ENCODE results near the gene USP10. TPM values are rescaled to one million over a fixed set of nuclear protein-coding genes. Genes with fewer than 3 reads are reported as not detected.
A peak's percentile ranks its signal among the peaks of the same experiment; 100 is the strongest.

The USP10 gene
- polyA plus RNA-seq, 1 donor = 66.5 TPM

DNA sequence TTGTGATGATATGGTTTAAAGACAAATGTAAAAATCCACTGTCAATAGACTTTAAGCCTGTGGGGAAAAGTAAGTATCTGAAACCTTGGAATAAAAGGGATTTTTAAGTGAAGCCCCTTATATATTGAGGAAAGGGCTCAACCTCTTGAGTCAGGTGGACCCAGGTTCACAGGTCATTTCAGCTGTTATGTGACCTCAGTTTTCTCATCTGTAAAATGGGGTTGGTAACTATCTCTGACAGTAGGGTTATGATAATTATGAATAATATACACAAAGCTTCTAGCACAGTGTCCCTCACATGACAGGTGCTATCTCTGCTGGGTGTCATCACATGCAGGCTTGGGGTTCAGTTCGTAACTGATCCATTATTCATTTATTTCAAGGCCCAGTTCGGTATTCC, 57.0 kb downstream of the USP10 start:
- no peak for DNase-seq
- no CpG with 5 or more reads among the region's 2 CpGs for WGBS (ENCODE audit: insufficient coverage, low lambda C conversion rate)
- H3K4me1 ChIP-seq (ENCODE audit: control insufficient read depth, insufficient read depth, low read length) = peaks cover 3% of the 10 kb centered on the region
- H3K27me3 ChIP-seq (ENCODE audit: control insufficient read depth, insufficient read depth, low read length) = no peaks in the 10 kb centered on the region
- H3K4me3 ChIP-seq (ENCODE audit: low read length) = no peak overlapping the region
- H3K36me3 ChIP-seq (ENCODE audit: control insufficient read depth, insufficient read depth, low read length) = peaks cover 23% of the 10 kb centered on the region
- H3K27ac ChIP-seq (ENCODE audit: low read length) = no peak overlapping the region
- no peaks in the 10 kb centered on the region for H3K9me3 ChIP-seq (ENCODE audit: control insufficient read depth, low read depth, low read length)

DNA sequence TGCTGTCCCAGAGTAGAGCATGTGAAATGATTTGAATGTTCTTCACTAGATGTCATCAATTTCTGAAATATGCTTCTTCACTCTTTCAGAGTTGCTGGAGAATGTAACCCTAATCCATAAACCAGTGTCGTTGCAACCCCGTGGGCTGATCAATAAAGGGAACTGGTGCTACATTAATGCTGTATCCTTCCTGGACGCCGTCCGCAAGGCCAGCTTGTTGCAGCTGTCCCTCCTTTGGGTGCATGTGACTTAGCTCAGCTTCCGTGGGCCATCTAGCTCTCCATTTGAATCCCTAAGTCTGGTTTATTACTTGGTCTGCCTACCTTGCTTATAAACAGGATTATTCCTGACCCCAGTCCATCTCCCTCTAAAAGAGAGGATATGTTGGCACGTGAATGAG, 58.8 kb downstream of the USP10 start:
- peak overlapping the region; percentile 45 for H3K27ac ChIP-seq (ENCODE audit: low read length)
- no peaks in the 10 kb centered on the region for H3K27me3 ChIP-seq (ENCODE audit: control insufficient read depth, insufficient read depth, low read length)
- H3K4me1 ChIP-seq (ENCODE audit: control insufficient read depth, insufficient read depth, low read length) = peaks cover 3% of the 10 kb centered on the region
- peak in 1 of 2 donors; percentile 25 for DNase-seq
- no peaks in the 10 kb centered on the region for H3K9me3 ChIP-seq (ENCODE audit: control insufficient read depth, low read depth, low read length)
- H3K4me3 ChIP-seq (ENCODE audit: low read length) = no peak overlapping the region
- WGBS (ENCODE audit: insufficient coverage, low lambda C conversion rate) = no CpG with 5 or more reads among the region's 7 CpGs
- H3K36me3 ChIP-seq (ENCODE audit: control insufficient read depth, insufficient read depth, low read length) = peaks cover 31% of the 10 kb centered on the region

DNA sequence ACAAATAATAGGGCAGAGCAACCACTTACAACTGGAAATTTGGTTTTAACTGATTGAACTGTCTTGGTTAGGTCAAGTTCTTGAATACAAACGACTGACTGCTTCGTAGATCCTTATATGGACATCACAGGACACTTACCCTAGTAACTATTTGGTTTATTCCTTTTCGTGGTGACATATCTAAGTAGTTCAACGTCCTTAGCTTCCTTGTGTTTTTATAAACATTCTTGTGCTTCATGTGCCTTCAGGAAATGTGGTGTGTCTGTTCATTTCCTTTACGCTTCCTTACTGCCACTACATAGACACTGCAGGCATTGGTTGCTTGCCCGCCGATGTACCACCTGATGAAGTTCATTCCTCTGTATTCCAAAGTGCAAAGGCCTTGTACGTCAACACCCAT, 59.3 kb downstream of the USP10 start:
- 53% methylated on average over 3 of the region's 8 CpGs for WGBS (ENCODE audit: insufficient coverage, low lambda C conversion rate)
- peaks cover 35% of the 10 kb centered on the region for H3K36me3 ChIP-seq (ENCODE audit: control insufficient read depth, insufficient read depth, low read length)
- peak in 1 of 2 donors; percentile 62 for DNase-seq
- H3K4me1 ChIP-seq (ENCODE audit: control insufficient read depth, insufficient read depth, low read length) = peaks cover 3% of the 10 kb centered on the region
- H3K27me3 ChIP-seq (ENCODE audit: control insufficient read depth, insufficient read depth, low read length) = no peaks in the 10 kb centered on the region
- no peaks in the 10 kb centered on the region for H3K9me3 ChIP-seq (ENCODE audit: control insufficient read depth, low read depth, low read length)
- peak overlapping the region; percentile 45 for H3K27ac ChIP-seq (ENCODE audit: low read length)
- no peak overlapping the region for H3K4me3 ChIP-seq (ENCODE audit: low read length)

DNA sequence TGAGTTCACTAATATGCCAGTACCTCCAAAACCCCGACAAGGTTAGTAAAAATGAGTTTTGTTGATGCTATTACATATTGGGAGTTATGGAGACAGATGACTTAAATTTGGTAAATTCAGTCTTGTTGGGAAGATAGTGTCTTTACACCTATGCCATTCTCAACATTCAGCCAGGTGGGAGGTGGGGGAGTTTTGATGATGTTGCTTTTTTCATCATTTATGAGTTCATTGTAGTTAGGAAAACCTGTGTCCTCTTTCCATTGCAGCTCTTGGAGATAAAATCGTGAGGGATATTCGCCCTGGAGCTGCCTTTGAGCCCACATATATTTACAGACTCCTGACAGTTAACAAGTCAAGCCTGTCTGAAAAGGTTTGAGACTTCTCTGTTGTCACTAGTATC, 60.1 kb downstream of the USP10 start:
- H3K9me3 ChIP-seq (ENCODE audit: control insufficient read depth, low read depth, low read length) = no peaks in the 10 kb centered on the region
- no peaks in the 10 kb centered on the region for H3K27me3 ChIP-seq (ENCODE audit: control insufficient read depth, insufficient read depth, low read length)
- H3K4me1 ChIP-seq (ENCODE audit: control insufficient read depth, insufficient read depth, low read length) = no peaks in the 10 kb centered on the region
- no CpG with 5 or more reads among the region's 3 CpGs for WGBS (ENCODE audit: insufficient coverage, low lambda C conversion rate)
- no peak overlapping the region for H3K27ac ChIP-seq (ENCODE audit: low read length)
- H3K36me3 ChIP-seq (ENCODE audit: control insufficient read depth, insufficient read depth, low read length) = peaks cover 38% of the 10 kb centered on the region
- H3K4me3 ChIP-seq (ENCODE audit: low read length) = no peak overlapping the region
- DNase-seq = no peak

DNA sequence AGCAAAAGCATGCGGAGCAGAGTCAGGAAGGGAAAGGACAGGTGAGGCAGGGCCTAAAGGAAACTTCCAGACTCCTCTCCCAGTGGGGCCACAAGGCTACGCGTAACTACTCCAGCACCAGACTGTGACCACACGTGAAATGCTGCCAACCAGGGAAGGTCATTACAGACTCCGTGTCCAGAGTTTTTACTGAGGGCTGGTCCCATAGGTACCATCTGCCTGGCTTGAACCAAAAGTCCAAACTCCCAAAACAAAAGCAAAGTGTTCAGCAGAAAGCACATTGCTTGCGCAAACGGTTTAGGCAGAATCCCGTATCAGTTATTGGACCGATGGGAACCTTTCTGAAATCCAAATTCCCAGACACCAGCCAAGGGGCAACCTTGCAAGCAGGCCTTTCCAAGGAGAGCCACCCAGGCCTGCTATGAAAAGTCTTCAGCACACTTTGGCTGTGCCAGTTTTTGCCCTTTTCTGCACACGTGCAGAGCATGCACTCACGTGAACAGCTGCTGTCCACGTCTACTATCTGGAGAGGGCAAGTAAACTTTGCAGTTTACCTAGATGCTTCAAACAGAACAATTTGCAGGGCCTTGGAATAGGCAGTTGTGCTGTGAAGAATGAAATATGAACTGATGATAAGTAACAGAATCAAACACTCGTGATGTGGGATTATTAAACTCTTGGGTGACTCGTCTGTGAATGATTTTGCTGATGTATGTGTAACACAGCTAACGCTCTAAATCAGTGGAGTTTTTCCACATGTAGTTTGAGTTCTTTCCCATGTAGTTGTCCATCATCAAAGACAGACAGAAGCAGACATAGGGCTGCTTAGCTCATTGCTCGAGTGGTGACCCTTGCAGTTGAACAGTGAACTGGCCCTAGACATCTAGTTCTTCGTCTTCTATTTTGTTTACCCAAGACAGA, 61.9 kb downstream of the USP10 start:
- Histone ChIP-seq H3K4me1 (ENCODE audit: control insufficient read depth, insufficient read depth, low read length) (no peaks in the 10 kb centered on the region), H3K36me3 (ENCODE audit: control insufficient read depth, insufficient read depth, low read length) (peaks cover 54% of the 10 kb centered on the region), H3K27me3 (ENCODE audit: control insufficient read depth, insufficient read depth, low read length) (no peaks in the 10 kb centered on the region), H3K27ac (ENCODE audit: low read length) (no peak overlapping the region), H3K4me3 (ENCODE audit: low read length) (no peak overlapping the region), H3K9me3 (ENCODE audit: control insufficient read depth, low read depth, low read length) (no peaks in the 10 kb centered on the region)
- WGBS (ENCODE audit: insufficient coverage, low lambda C conversion rate) = no CpG with 5 or more reads among the region's 17 CpGs
- DNase-seq = no peak

DNA sequence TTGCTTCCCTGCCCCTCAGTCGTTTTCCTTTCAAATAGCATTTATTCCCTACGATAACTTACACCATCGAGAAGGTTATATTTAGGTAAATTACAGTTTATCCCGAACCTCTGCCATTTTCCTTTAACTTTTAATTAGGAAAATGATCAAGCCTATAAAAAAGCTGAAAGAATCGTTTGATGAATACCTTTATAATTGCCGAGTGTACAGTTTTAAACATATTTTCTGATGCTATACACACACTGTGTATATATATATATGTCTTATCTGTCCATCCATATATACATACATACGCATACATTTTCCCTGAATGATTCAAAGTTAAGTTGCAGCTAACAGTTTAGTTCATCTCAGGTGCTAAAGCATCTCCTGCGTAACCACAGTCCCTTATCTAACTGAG, 63.4 kb downstream of the USP10 start:
- DNase-seq = no peak
- no peaks in the 10 kb centered on the region for H3K4me1 ChIP-seq (ENCODE audit: control insufficient read depth, insufficient read depth, low read length)
- H3K36me3 ChIP-seq (ENCODE audit: control insufficient read depth, insufficient read depth, low read length) = peaks cover 64% of the 10 kb centered on the region
- H3K27me3 ChIP-seq (ENCODE audit: control insufficient read depth, insufficient read depth, low read length) = no peaks in the 10 kb centered on the region
- H3K4me3 ChIP-seq (ENCODE audit: low read length) = no peak overlapping the region
- WGBS (ENCODE audit: insufficient coverage, low lambda C conversion rate) = 94% methylated on average over 4 of the region's 8 CpGs
- no peak overlapping the region for H3K27ac ChIP-seq (ENCODE audit: low read length)
- no peaks in the 10 kb centered on the region for H3K9me3 ChIP-seq (ENCODE audit: control insufficient read depth, low read depth, low read length)

DNA sequence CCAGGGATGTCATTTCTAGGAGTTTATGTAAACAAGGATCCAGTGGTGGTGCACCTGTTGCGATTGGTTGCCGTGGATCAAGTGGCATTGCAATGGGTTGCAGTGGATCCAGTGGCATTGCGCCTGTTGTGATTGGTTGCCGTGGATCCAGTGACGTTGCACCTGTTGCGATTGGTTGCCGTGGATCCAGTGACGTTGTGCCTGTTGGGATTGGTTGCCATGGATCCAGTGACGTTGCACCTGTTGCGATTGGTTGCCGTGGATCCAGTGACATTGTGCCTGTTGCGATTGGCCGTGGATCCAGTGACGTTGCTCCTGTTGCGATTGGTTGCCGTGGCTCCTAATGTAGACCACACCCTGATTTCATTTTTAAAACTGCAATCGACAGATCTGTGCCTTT, 63.8 kb downstream of the USP10 start:
- no peaks in the 10 kb centered on the region for H3K27me3 ChIP-seq (ENCODE audit: control insufficient read depth, insufficient read depth, low read length)
- peaks cover 68% of the 10 kb centered on the region for H3K36me3 ChIP-seq (ENCODE audit: control insufficient read depth, insufficient read depth, low read length)
- no peak overlapping the region for H3K27ac ChIP-seq (ENCODE audit: low read length)
- H3K4me3 ChIP-seq (ENCODE audit: low read length) = no peak overlapping the region
- DNase-seq = no peak
- no CpG with 5 or more reads among the region's 17 CpGs for WGBS (ENCODE audit: insufficient coverage, low lambda C conversion rate)
- no peaks in the 10 kb centered on the region for H3K9me3 ChIP-seq (ENCODE audit: control insufficient read depth, low read depth, low read length)
- no peaks in the 10 kb centered on the region for H3K4me1 ChIP-seq (ENCODE audit: control insufficient read depth, insufficient read depth, low read length)

DNA sequence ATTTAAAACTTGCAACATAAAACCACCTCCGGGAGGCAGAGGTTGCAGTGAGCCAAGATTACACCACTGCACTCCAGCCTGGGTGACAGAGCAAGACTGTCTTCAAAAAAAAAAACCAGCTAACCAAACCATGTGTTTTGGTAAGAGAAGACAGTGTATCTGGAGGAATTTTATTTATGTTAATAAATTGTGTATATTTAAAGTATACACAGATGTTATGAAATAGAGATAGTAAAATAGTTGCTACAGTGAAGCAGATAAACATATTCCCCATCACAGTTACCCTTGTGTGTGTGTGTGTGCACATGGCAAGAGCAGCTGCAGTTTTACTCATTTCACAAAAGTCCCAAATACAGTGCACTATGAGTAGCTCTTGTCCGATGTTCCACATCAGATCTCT, 65.2 kb downstream of the USP10 start:
- H3K27ac ChIP-seq (ENCODE audit: low read length) = no peak overlapping the region
- H3K27me3 ChIP-seq (ENCODE audit: control insufficient read depth, insufficient read depth, low read length) = no peaks in the 10 kb centered on the region
- peaks cover 77% of the 10 kb centered on the region for H3K36me3 ChIP-seq (ENCODE audit: control insufficient read depth, insufficient read depth, low read length)
- no CpG with 5 or more reads among the region's 2 CpGs for WGBS (ENCODE audit: insufficient coverage, low lambda C conversion rate)
- H3K9me3 ChIP-seq (ENCODE audit: control insufficient read depth, low read depth, low read length) = no peaks in the 10 kb centered on the region
- H3K4me1 ChIP-seq (ENCODE audit: control insufficient read depth, insufficient read depth, low read length) = no peaks in the 10 kb centered on the region
- no peak overlapping the region for H3K4me3 ChIP-seq (ENCODE audit: low read length)
- DNase-seq = no peak

DNA sequence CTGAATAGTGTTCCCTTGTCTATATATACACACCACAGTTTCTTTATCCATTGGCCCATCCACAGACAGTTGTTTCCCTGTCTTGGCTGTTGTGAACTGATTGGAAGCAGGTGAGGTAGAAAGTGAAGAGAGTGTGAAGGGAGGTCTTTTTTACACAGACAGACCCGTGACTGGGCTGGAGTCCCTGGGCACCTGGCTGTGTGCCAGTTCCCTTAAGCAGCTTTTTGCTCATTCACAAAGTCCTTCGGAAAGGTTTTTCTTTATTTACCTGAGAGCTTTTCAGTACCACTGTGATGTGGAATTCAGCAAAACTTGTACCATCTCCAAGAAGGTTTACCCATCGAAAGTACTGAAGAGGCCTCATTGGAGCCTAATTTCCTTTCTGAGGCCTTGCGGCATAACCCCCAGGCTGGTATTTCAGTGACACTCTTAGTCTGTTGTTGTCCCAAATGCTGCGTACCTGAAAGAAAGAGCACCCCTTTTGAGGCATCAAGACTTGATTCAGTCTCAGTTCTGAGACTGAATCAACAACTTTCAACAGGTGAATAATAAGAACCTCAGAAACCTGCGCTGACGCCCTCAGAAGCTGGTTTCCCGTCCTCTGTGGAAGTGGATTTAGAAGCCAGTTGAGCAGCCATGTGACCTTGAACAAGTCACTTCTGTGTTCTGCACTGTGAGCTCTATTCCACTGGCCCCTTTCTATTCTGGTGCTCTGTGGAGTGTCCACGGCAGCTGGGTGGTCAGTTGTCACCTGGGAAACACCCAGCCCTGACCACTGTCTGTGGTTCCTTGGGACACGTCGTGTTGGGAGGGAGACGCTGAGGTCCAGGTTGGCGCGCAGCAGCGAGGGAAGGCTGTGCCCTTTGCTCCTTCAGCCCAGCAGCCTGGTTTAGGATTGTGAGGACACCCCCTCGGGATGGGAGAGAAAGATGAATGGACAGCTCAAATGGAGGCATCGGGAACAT, 66.1 kb downstream of the USP10 start:
- no peak overlapping the region for H3K27ac ChIP-seq (ENCODE audit: low read length)
- H3K9me3 ChIP-seq (ENCODE audit: control insufficient read depth, low read depth, low read length) = no peaks in the 10 kb centered on the region

DNA sequence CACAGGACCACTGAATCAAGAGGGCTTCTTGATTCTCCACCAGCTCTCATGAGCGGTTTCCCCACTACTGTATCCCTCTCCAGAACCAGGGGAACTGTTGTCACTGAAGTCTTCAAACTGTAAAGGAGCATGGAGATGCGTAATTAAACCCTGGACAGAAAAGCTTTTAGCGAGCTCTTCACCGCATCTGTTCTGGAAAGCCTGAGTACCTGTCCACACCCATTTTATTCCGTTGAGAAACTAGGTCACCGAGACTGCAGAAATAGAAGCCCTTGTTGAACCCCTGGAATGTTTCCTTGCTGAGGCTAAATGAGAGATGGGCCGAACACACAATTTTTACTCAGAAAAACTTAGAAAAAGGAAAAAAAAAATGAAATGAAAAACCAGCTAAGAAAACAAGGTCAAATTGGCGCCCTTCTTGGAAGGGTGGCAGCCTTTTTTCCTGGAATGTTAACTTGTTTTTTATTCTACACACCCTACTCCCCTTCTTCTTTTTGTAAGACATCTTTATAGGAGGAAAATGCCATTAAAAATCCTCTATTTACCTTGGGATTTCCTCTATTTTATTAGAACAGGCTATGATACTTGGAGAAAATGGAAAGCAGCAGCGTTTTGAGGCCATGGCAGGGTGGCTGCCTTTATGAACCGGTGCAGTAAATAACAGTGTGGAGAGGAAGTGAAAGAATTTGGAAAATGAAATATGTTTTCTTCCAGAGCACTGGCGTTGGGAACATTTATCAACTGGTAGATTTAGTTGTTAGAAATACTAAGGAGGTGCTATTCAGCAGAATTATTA, 67.4 kb downstream of the USP10 start:
- H3K36me3 ChIP-seq (ENCODE audit: control insufficient read depth, insufficient read depth, low read length) = peaks cover 67% of the 10 kb centered on the region
- no peaks in the 10 kb centered on the region for H3K27me3 ChIP-seq (ENCODE audit: control insufficient read depth, insufficient read depth, low read length)
- 78% methylated on average over 4 of the region's 11 CpGs for WGBS (ENCODE audit: insufficient coverage, low lambda C conversion rate)
- no peak for DNase-seq
- H3K4me1 ChIP-seq (ENCODE audit: control insufficient read depth, insufficient read depth, low read length) = no peaks in the 10 kb centered on the region
- H3K4me3 ChIP-seq (ENCODE audit: low read length) = no peak overlapping the region
- H3K9me3 ChIP-seq (ENCODE audit: control insufficient read depth, low read depth, low read length) = no peaks in the 10 kb centered on the region
- H3K27ac ChIP-seq (ENCODE audit: low read length) = no peak overlapping the region

More for the DNA sequence above, 66.1 kb downstream of the USP10 start:
- H3K27me3 ChIP-seq (ENCODE audit: control insufficient read depth, insufficient read depth, low read length) = no peaks in the 10 kb centered on the region
- H3K36me3 ChIP-seq (ENCODE audit: control insufficient read depth, insufficient read depth, low read length) = peaks cover 71% of the 10 kb centered on the region
- H3K4me1 ChIP-seq (ENCODE audit: control insufficient read depth, insufficient read depth, low read length) = no peaks in the 10 kb centered on the region
- H3K4me3 ChIP-seq (ENCODE audit: low read length) = no peak overlapping the region
- DNase-seq = no peak
- WGBS (ENCODE audit: insufficient coverage, low lambda C conversion rate) = no CpG with 5 or more reads among the region's 17 CpGs
